NCI-H2029 (cell line): ENCODE data around the gene RPRD1B.
"Not testable (repeated sequence)": the region's sequence is repeated elsewhere in the genome, so short reads cannot be mapped to it uniquely, and the experiment has no call there.

ENCODE experiments used
- DNase-seq: peaks from one replicate; lab custom pipeline; 2025; lab: John Stamatoyannopoulos, UW

RPRD1B gene

DNA sequence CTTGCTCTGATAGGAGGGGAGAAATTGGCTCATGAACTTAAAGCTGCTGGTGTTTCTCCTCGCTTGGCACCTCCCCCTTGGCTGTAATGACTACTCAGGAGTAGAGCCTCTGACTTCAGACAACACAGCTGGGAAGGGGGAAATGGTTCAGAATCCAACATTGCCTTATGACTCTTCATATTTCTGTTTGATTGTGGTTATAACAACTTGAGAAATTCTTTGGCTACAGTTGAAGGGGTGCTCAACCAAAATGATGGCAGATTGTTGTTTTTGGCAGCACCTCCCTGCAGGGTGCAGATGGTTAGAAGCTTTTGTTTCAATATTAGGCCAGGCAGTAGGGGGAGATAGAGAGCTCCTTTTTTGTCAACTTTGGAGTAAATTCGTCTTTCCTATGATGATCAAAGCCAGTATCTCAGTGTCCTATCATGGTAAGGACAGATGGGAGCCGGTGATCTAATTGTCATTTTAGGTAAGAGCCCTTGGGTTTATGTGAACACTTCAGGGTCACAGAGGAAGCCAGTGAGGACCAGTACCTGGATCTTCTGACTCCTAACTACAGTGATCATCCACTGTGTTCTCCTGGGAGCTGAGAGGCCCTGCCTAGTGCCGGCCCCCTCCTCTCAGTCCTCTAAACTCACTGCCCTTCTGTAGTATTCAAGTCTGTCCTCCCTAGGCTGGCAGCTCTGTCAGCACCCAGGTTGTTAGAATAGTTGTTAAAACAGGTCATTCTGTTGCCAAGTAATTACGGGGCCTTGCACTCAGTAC is 39.9 kb downstream of the RPRD1B start:
- peak; percentile 86 for DNase-seq

- no peak for DNase-seq
Measured at GRCh38 chr20:38075161-38075998, 41.8 kb downstream of the RPRD1B start.

GRCh38 chr20:38076548-38076947 is 43.0 kb downstream of the RPRD1B start:
- DNase-seq, result no peak

DNA sequence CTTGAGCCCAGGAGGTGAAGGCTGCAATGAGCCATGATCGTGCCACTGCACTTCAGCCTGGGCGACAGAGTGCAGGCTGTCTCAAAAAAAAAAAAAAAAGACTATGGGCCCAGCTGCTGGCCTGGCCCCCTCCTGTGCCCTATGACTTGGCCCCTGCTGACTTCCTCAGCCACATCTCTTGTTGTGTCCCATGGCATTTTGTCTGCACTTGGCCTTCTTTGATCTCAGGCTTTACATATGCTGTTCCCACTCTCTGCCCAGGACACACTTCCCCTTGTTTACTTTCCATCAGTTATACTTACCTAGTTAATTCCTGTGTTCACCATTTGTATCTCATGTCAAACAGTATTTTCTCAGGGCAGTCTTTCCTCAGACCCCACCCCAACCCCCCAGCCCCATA is 44.5 kb downstream of the RPRD1B start:
- no peak for DNase-seq

- DNase-seq, result no peak
Measured at GRCh38 chr20:38079353-38079752, 45.8 kb downstream of the RPRD1B start.

DNA sequence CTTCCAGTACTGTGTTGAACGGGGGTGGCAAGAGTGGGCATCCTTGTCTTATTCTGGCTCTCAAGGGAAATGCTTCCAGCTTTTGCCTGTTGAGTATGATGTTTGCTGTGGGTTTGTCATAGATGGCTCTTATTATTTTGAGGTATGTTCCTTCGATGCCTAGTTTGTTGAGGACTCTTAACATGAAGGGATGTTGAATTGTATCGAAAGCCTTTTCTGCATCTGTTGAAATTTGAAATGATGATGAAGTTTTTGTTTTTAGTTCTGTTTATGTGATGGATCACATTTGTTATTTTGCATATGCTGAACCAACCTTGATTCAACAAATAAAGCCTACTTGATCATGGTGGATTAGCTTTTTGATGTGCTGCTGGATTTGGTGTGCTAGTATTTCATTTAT is 48.0 kb downstream of the RPRD1B start:
- DNase-seq, result no peak

- no peak for DNase-seq
Measured at GRCh38 chr20:38082894-38083293, 49.3 kb downstream of the RPRD1B start.

DNA sequence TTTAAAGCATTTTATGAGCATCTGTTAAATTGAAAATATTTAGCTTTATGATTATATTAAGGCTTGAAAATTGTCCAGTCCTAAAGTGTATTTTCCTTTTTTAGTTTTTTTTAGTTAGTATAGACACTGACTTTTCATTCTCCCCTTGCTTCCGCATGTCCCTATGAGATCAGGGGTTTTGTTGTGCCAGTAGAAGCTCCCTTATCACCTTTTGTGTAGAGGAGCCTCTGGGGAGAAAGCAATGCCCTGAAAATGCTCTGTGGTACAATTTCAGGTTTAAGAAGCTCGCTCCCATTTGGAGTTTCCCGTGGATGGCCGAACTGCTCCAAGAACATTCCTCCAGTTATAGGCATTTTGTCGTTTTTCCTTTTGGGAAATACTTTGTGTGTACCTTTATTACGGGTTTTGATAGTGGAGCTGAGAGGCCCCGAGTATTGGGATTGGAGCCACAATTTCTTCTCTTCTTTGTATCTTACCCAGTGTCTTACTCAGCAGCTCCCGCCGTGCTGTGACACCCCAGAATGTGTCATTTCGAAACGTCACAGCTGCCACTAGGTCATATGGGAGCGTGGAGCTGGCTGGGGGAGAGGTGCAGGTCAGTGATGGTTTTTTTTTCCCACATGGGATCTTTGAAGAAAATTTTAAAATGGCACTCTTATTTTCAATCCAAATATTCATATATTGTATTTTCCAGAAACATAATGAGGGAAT is 49.9 kb downstream of the RPRD1B start:
- no peak for DNase-seq

- no peak for DNase-seq
Measured at GRCh38 chr20:38084425-38084951, 50.9 kb downstream of the RPRD1B start.

DNA sequence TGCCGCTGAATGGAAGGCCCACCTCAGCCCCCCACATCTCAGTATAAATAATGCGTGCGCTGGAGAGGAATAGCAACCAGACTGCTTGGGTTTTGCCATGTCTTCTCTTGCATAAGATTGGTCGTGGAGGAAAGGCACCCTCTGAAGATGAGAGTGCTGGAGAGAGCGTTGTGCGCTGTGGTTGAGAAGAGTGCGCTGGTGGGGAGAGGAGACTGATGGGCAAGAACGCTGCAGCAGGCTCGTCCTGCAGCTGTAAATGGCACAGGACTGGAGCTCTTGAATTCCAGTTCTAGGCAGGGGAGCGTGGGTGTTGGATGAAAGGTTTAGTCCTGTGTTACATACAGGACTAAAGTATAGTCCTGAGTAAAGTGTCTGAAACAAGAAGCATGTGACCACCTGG is 51.5 kb downstream of the RPRD1B start:
- DNase-seq, result no peak

DNA sequence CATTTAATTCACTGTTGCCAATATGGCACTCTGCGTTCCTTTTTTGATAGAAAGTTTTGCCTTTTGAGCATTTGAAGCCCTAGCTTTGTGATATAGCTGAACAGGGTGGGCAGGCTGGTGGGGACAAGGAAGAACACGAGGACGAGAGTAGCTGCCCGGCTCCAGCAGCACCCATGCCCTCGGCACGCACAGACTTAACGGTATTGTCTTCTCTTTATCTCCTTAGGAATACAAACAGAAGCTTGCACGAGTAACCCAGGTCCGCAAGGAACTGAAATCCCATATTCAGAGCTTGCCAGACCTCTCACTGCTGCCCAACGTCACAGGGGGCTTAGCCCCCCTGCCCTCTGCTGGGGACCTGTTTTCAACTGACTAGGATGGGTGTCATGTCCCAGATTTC is 56.0 kb downstream of the RPRD1B start:
- no peak for DNase-seq

GRCh38 chr20:38090061-38090460 is 56.5 kb downstream of the RPRD1B start:
- no peak for DNase-seq

DNA sequence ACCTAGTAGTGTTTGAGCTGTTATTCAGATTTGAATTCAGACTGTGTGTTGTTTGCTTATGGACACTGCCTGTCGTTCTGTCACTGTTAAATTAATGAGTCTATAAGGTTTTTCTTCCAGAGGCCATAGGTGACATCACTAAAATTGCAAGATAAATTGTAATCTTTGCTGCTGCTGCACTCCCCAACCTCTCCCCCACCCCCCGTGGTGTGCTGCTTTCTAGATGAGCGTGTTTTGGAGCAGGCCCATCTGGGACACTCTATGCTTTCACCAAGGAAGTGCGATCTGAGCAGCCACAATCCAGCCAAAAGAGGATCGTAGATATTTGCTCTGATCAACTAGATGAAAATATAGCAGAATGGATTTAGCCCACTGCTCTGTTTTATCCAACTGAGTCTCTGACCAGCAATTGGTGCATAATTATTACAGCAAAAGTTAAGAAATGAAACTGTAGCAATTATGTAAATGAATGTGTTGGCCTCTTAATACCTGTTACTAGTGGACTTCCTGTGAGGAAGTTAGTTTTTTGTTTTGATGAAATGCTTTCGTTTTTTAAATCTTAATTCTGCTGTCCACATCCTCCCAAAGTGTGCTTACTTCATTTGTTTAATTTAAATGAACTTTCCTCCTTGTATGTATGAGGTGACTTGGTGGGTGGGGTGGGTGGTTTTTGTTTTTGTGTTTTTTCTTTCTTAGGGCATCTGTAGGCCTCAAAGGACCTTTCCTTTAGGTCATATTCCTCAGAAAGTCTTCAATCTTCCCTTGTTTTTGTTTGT is 58.1 kb downstream of the RPRD1B start:
- DNase-seq, result no peak

DNA sequence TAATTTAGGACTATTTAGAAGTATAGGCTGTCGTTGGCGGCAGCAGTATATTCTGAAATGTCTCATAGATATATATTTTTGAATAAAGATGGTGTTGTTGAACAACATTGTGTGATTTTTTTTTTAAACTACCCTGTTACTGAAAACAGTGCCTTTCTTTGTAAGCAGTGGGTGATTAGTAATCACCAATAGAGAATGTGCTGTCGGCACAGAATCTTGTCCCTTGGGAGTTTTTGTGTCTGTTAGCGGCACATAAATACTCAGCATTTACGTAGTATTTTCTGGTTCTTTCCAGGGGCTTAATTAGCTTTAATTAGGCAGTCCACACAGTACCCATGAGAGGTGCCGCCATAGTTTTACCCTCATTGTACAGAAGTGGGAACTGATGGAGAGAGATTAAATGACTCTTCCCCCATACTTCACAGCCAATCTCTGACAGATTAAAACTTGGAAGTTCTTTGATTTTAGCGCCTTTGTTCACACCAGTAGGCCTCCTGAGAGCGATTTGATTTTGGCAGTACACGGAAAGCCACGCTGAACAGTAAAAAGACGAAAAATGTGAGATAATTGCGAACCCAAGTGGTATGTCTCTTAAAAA is 58.8 kb downstream of the RPRD1B start:
- no peak for DNase-seq

GRCh38 chr20:38092915-38093314 is 59.4 kb downstream of the RPRD1B start:
- DNase-seq, result no peak

GRCh38 chr20:38093641-38094077 is 60.1 kb downstream of the RPRD1B start:
- DNase-seq, result no peak

- DNase-seq, result no peak
Measured at GRCh38 chr20:38094373-38094891, 60.9 kb downstream of the RPRD1B start.

GRCh38 chr20:38095017-38095686 is 61.6 kb downstream of the RPRD1B start:
- DNase-seq, result no peak

DNA sequence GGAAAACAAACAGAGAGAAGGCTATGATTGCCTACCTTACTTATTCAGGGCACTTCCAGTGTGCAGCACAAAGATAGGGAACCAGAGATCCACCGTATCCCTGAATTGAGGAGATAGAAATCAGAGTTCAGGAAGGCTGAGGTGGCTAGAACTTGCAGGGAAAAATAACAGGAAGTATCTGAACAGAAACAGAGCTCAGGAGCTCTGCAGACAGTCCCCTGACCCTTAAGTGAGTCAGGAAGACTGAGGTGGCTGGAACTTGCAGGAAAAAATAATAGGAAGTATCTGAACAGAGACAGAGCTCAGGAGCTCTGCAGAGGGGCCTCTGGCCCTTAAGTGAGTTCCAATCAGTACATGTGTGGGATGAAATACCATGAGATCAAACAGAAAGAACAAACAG is 65.4 kb downstream of the RPRD1B start:
- no peak for DNase-seq

GRCh38 chr20:38102206-38102605 is 68.7 kb downstream of the RPRD1B start:
- not testable (repeated sequence) for DNase-seq
